Transverse colon (tissue), 4 donors: ENCODE measurements around the gene KCTD16. TPM values are rescaled to one million over a fixed set of nuclear protein-coding genes. Genes with fewer than 3 reads are reported as not detected.

Experiments
- DNase-seq: peaks from one replicate; pipeline ENCODE4 v3.0.0-alpha.2; 2019
- H3K27ac ChIP-seq, 4 donors: fragments of 200-600 bp; sonication (generic); 2 replicates each; pipeline ENCODE4 v1.5.1; 2016 to 2018; ENCODE audit warnings: inconsistent platforms in 4 of 4
- H3K27me3 ChIP-seq: fragments of 200-600 bp; sonication (generic); 2 replicates; pipeline ENCODE4 v1.5.1; 2017; ENCODE audit warnings: inconsistent platforms
- H3K36me3 ChIP-seq, 4 donors: fragments of 200-600 bp; sonication (generic); 2 replicates each; pipeline ENCODE4 v1.5.1; 2017 to 2019; ENCODE audit warnings: inconsistent platforms in 4 of 4
- H3K4me1 ChIP-seq, 4 donors: fragments of 200-600 bp; sonication (generic); 2 replicates each; pipeline ENCODE4 v1.5.1; 2017 to 2020; ENCODE audit warnings: inconsistent platforms in 4 of 4
- H3K4me3 ChIP-seq, 4 donors: fragments of 200-600 bp; sonication (generic); 1 replicate in 1 of 4; 2 replicates in 3 of 4; pipeline versions ENCODE4 v1.5.1 to v1.6.1; 2017 to 2019; ENCODE audit warnings: inconsistent platforms in 4 of 4
- H3K9me3 ChIP-seq, 2 donors: fragments of 200-600 bp; sonication (generic); 2 replicates each; pipeline ENCODE4 v1.5.1; 2017 to 2019; ENCODE audit warnings: inconsistent platforms in 2 of 2
- EP300 ChIP-seq: sonication (generic); formaldehyde crosslinking; IDR thresholded peaks from one replicate; pipeline ENCODE4 v1.6.1; 2017; ENCODE audit warnings: antibody characterized with exemption, low read depth
- POLR2A ChIP-seq: fragments of 450-650 bp; IDR thresholded peaks from one replicate; pipeline ENCODE4 v1.6.1; 2016; ENCODE audit warnings: antibody characterized with exemption, mild to moderate bottlenecking, moderate library complexity
- POLR2AphosphoS5 ChIP-seq, 3 donors: sonication (generic); formaldehyde crosslinking; IDR thresholded peaks; one replicate each; pipeline ENCODE4 v1.6.1; 2016; ENCODE audit warnings: antibody characterized with exemption in 3 of 3
- WGBS, 2 donors: methylation state at CpG; one replicate each; pipeline ENCODE4 v1.1.5; 2018; ENCODE audit warnings: low coverage in 1 of 2; 5-methylcytosine and 5-hydroxymethylcytosine counted together
- in situ Hi-C, 4 donors: fragments of 200-750 bp; cut with MboI; loops; one replicate each; pipeline versions ENCODE4 v1.15.0 to v1.15.1; 2017; ENCODE audit warnings: low sequenced_read_pairs in 3 of 4, low pct_ligation_motif_present in 1 of 4, low pct_unique_long_range_greater_than_20kb in 1 of 4
- intact Hi-C: fragments of 100-400 bp; cut with DNase I; formaldehyde crosslinking; loops from one replicate; pipeline ENCODE4 v1.15.1; 2023; ENCODE audit warnings: low total_unique reads
- total RNA-seq, 4 donors: library from RNA; depleted of rRNA; stranded (reverse); fragments of >200 nt; gene quantifications; one replicate each; pipeline ENCODE4 v1.1.0, GENCODE V29; 2016
- TF ChIP-seq, protein P1 (sequence below), 5 experiments: fragments of 200-600 bp in 3 of 5; fragments of 450-650 bp in 2 of 5; sonication (generic) in 3 of 5; IDR thresholded peaks; 1 replicate in 2 of 5; 2 replicates in 3 of 5; pipeline ENCODE4 v1.5.1; 2016 to 2017; ENCODE audit warnings: antibody characterized with exemption in 5 of 5, inconsistent platforms in 3 of 5, mild to moderate bottlenecking in 2 of 5, moderate library complexity in 1 of 5

The KCTD16 gene
- total RNA-seq, 4 donors from 2014 or later = under 0.01 to 0.14 TPM; not detected in 2

GRCh38 chr5:144370273-144370672 lies 199.6 kb downstream of the KCTD16 start:
- DNase-seq = no peak
- Histone ChIP-seq H3K27me3 (no peaks in the 10 kb centered on the region), H3K27ac (no peak overlapping the region), H3K4me3 (no peak overlapping the region), H3K4me1 (no peaks in the 10 kb centered on the region), H3K36me3 (no peaks in the 10 kb centered on the region), H3K9me3 (no peaks in the 10 kb centered on the region)
- 53 to 62% methylated on average over 3 of the region's 3 CpGs for WGBS, 2 donors
- TF ChIP-seq POLR2AphosphoS5 (IDR thresholded peaks at IDR 0.05) (no peak), POLR2A (no peak), EP300 (no peak)
- TF ChIP-seq, protein P1, sequence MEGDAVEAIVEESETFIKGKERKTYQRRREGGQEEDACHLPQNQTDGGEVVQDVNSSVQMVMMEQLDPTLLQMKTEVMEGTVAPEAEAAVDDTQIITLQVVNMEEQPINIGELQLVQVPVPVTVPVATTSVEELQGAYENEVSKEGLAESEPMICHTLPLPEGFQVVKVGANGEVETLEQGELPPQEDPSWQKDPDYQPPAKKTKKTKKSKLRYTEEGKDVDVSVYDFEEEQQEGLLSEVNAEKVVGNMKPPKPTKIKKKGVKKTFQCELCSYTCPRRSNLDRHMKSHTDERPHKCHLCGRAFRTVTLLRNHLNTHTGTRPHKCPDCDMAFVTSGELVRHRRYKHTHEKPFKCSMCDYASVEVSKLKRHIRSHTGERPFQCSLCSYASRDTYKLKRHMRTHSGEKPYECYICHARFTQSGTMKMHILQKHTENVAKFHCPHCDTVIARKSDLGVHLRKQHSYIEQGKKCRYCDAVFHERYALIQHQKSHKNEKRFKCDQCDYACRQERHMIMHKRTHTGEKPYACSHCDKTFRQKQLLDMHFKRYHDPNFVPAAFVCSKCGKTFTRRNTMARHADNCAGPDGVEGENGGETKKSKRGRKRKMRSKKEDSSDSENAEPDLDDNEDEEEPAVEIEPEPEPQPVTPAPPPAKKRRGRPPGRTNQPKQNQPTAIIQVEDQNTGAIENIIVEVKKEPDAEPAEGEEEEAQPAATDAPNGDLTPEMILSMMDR (IDR thresholded peaks at IDR 0.05) = no peak
- intact Hi-C loops = no loop called here
- in situ Hi-C loops = no loop called here

DNA sequence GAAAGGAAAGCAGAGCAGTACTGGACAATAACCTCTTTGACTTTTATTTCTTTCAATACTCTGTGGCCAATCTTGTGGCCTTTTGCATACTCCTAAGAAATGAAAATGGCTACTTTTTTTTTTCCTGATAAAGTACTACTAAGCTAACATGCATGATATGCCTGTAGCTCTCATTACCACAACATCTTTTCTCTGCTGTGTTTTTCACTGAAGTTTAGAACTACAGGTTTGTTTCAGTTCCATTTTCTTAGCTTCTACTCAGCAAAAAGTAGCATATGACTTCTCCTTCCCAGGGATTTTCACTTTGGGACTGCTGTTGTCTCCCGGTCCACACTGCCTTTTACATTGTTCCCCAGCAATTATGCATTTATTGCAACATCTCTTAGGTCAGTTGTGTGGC lies 204.0 kb downstream of the KCTD16 start:
- Histone ChIP-seq H3K27me3 (no peaks in the 10 kb centered on the region), H3K27ac (no peak overlapping the region), H3K4me3 (no peak overlapping the region), H3K9me3 (no peaks in the 10 kb centered on the region), H3K4me1 (no peaks in the 10 kb centered on the region), H3K36me3 (no peaks in the 10 kb centered on the region)
- DNase-seq = no peak
- in situ Hi-C loops (no loop called here), intact Hi-C loops (no loop called here)
- 82 to 86% methylated on average over 1 of the region's 1 CpG for WGBS, 2 donors
- TF ChIP-seq EP300 = no peak
- TF ChIP-seq POLR2A = no peak
- TF ChIP-seq POLR2AphosphoS5 (IDR thresholded peaks at IDR 0.05) = no peak
- TF ChIP-seq, protein P1 (IDR thresholded peaks at IDR 0.05) = no peak

DNA sequence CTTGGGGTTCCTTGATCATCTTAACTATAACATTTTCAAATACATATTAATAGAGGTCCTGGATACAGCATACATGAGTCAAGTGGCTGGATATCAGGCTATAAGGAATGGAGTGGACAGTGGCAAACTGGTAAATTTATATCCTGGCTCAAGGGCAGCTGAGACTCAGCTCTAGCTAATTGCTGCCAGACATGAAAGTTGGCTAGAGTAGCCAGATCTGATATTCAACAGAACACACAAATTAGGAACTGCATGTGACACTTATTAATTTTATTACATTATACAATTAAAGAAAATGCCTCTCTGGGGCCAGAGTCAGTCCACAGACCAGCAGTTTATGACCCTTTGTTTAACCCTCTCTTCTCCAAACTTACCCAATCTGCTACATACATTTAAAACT lies 206.5 kb downstream of the KCTD16 start:
- intact Hi-C loops (no loop called here), in situ Hi-C loops (no loop called here)
- Histone ChIP-seq H3K27ac (no peak overlapping the region), H3K27me3 (no peaks in the 10 kb centered on the region), H3K4me3 (no peak overlapping the region), H3K9me3 (no peaks in the 10 kb centered on the region), H3K4me1 (no peaks in the 10 kb centered on the region), H3K36me3 (no peaks in the 10 kb centered on the region)
- DNase-seq = no peak
- TF ChIP-seq POLR2A = no peak
- TF ChIP-seq EP300 = no peak
- TF ChIP-seq, protein P1 (IDR thresholded peaks at IDR 0.05) = no peak
- TF ChIP-seq POLR2AphosphoS5 (IDR thresholded peaks at IDR 0.05) = no peak

- Histone ChIP-seq H3K4me1 (no peaks in the 10 kb centered on the region), H3K4me3 (no peak overlapping the region), H3K36me3 (no peaks in the 10 kb centered on the region), H3K9me3 (no peaks in the 10 kb centered on the region), H3K27ac (no peak overlapping the region), H3K27me3 (no peaks in the 10 kb centered on the region)
- in situ Hi-C loops = no loop called here
- TF ChIP-seq, protein P1 (IDR thresholded peaks at IDR 0.05) = no peak
- TF ChIP-seq EP300 = no peak
- no peak for TF ChIP-seq POLR2AphosphoS5 (IDR thresholded peaks at IDR 0.05)
- TF ChIP-seq POLR2A = no peak
- intact Hi-C loops = no loop called here
- 82 to 84% methylated on average over 4 to 5 of the region's 5 CpGs for WGBS, 2 donors
- DNase-seq = no peak
Measured at GRCh38 chr5:144378681-144379080, 208.0 kb downstream of the KCTD16 start.
